Stomach smooth muscle (tissue), 2 donors: ENCODE results near the gene PODXL2.

Experiments
- H3K27ac ChIP-seq: one replicate; pipeline ENCODE4 v1.7.0; 2013; ENCODE audit warnings: mild to moderate bottlenecking, low read length, inconsistent platforms
- H3K27me3 ChIP-seq, 2 donors: one replicate each; pipeline ENCODE4 v1.7.0; 2013; ENCODE audit warnings: low read length in 2 of 2; ENCODE audit not compliant: insufficient read depth in 2 of 2, control insufficient read depth in 1 of 2
- H3K36me3 ChIP-seq, 2 donors: one replicate each; pipeline ENCODE4 v1.7.0; 2013; ENCODE audit warnings: low read length in 2 of 2; ENCODE audit not compliant: control insufficient read depth in 2 of 2, insufficient read depth in 2 of 2
- H3K4me1 ChIP-seq: one replicate; pipeline ENCODE4 v1.7.0; 2013; ENCODE audit warnings: low read length; ENCODE audit not compliant: control insufficient read depth, insufficient read depth
- H3K4me3 ChIP-seq, 2 donors: one replicate each; pipeline ENCODE4 v1.7.0; 2013; ENCODE audit warnings: low read length in 2 of 2
- H3K9ac ChIP-seq, 2 donors: one replicate each; pipeline ENCODE4 v1.7.0; 2013; ENCODE audit warnings: low read length in 2 of 2, mild to moderate bottlenecking in 1 of 2
- H3K9me3 ChIP-seq, 2 donors: one replicate each; pipeline ENCODE4 v1.7.0; 2013; ENCODE audit warnings: low read length in 2 of 2; ENCODE audit not compliant: control insufficient read depth in 2 of 2
- donor health status: healthy.
- donor health status: Pancreatic carcinoma.

PODXL2 gene

GRCh38 chr3:127720161-127720823, 91.3 kb downstream of the PODXL2 start:
- peak overlapping the region; percentile 1 for H3K27ac ChIP-seq

GRCh38 chr3:127720985-127721935, 92.3 kb downstream of the PODXL2 start:
- H3K4me1 ChIP-seq: peaks cover 47% of the 10 kb centered on the region
- no peaks in the 10 kb centered on the region for H3K27me3 ChIP-seq
- no peaks in the 10 kb centered on the region for H3K9me3 ChIP-seq
- no peak overlapping the region for H3K9ac ChIP-seq
- no peak overlapping the region for H3K4me3 ChIP-seq
- H3K36me3 ChIP-seq: peaks cover 0 to 12% of the 10 kb centered on the region in 2 donors
- peak overlapping the region; percentile 64 for H3K27ac ChIP-seq

More at GRCh38 chr3:127720161-127720823, 91.3 kb downstream of the PODXL2 start:
- peaks cover 47% of the 10 kb centered on the region for H3K4me1 ChIP-seq
- no peaks in the 10 kb centered on the region for H3K9me3 ChIP-seq
- H3K36me3 ChIP-seq: peaks cover 0 to 13% of the 10 kb centered on the region in 2 donors
- H3K27me3 ChIP-seq: no peaks in the 10 kb centered on the region
- no peak overlapping the region for H3K9ac ChIP-seq
- H3K4me3 ChIP-seq: no peak overlapping the region

GRCh38 chr3:127722091-127722784, 93.3 kb downstream of the PODXL2 start:
- Histone ChIP-seq H3K27me3 (no peaks in the 10 kb centered on the region), H3K36me3 (peaks cover 0 to 9% of the 10 kb centered on the region in 2 donors), H3K27ac (peak overlapping the region; percentile 64), H3K4me1 (peaks cover 44% of the 10 kb centered on the region), H3K4me3 (peak overlapping the region in 1 of 2 donors; percentile 8), H3K9ac (no peak overlapping the region), H3K9me3 (no peaks in the 10 kb centered on the region)
